Esophagus squamous epithelium (tissue), 4 donors: ENCODE measurements around the gene TCEAL1.

Experiments used
- CTCF ChIP-seq, 6 experiments: fragments of 450-650 bp in 4 of 6; fragments of 200-600 bp in 2 of 6; sonication (generic) in 2 of 6; IDR thresholded peaks; one replicate each; pipeline ENCODE4 v1.5.1; 2016 to 2019; ENCODE audit warnings: antibody characterized with exemption in 6 of 6, mild to moderate bottlenecking in 4 of 6, moderate library complexity in 4 of 6
- POLR2A ChIP-seq, 4 donors: fragments of 450-650 bp; IDR thresholded peaks; one replicate each; pipeline ENCODE4 v1.6.1; 2017; ENCODE audit warnings: antibody characterized with exemption in 4 of 4, mild to moderate bottlenecking in 4 of 4, moderate library complexity in 3 of 4

- TF ChIP-seq POLR2A (IDR thresholded peaks at IDR 0.05) (no peak), CTCF (IDR thresholded peaks at IDR 0.05) (no peak)
Measured at GRCh38 chrX:103651151-103651773, 22.5 kb downstream of the TCEAL1 start.
